ENCODE results near the gene SIL1.

Gene SIL1

DNA sequence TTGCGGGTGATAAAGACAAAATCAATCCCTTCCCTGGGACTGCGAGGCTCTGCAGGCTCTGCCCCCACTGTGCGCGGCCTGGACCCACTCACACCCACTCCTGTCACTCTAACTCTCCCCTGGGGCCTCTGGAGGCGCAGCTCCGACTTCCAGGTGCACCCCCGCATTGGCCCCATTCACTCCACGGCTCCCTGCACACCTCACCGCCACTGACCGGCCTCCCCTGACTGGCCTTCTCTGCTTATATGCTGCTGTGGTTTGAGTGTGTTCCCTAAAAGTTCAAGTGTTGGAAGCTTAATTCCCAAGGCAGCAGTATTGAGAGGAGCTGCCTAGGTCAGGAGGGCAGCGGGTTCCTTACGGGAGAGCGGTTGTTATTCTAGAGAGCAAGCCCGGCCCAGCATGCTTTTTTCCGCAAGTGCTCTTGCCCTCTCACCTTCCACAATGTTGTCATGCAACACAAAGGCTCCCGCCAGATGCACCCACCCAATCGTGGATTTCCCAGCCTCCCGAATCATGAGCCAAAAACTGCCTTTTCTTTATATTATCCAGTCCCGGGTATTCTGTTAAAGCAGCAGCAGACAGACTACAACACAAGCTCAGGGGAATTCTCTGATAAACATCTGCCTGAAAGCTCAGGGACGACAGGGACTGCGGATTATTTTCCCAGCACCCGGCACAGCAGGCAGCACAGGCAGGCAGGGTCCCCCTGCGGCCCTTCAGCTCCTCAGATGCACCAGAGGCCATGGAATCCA, 249.5 kb downstream of the SIL1 start:
- in situ Hi-C loops (cut with MboI; ENCODE audit: low sequenced_read_pairs), result no loop called here

DNA sequence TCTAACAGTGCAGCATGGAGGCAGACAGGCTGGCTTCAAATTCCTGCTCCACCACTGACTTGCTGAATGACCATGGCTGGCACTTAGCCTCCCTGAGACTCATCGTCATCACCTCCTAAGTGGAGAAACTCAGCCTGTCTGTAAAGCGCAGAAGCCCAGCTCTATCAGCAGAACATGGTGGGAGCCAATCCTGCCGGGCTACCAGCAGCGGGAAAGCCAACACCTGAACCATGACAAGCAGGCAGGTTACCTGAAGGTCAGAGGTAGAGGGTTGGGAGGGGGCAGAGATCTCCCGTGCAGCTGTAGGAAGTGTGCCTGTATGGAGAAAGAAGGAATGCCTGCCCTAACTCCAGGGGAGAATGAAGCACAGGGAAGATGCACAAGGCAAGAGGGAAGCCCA, 250.4 kb downstream of the SIL1 start:
- in situ Hi-C loops (cut with MboI; ENCODE audit: low sequenced_read_pairs), result no loop called here

DNA sequence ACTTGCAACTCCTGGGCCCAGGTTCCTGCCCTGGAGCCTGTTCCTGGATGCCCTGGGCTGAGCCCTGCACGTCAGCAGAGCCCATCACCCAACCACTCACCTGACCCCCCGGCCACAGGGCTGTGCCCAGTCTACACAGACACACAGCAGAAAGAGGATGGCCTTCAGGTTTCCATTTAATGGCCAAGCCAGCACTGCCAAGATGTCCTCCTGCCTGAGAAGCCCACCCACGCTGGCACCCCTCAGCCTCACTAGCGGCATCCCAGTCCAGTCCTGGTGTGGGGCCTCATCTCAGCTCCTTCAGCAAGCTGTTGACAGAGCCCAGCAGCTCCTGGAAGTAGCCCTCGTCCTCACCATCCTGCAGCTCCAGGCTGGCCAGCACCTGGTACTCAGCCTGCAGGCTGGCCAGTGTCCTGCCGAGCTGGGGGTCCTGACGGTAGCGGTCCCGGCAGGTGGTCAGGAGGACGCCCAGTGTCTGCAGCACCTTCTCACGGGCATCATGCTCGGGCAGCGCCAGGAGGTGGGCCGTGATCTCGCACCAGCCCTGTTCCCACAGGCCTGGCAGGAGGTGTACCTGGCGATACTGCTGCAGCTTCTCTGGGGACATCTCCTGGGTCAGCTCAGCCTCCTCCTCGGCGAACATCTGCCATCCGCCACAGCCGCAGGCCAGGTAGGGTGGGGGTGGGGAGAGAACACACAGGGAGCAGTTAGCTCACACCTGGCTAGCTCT, 251.2 kb downstream of the SIL1 start:
- in situ Hi-C loops (cut with MboI; ENCODE audit: low sequenced_read_pairs), result no loop called here

DNA sequence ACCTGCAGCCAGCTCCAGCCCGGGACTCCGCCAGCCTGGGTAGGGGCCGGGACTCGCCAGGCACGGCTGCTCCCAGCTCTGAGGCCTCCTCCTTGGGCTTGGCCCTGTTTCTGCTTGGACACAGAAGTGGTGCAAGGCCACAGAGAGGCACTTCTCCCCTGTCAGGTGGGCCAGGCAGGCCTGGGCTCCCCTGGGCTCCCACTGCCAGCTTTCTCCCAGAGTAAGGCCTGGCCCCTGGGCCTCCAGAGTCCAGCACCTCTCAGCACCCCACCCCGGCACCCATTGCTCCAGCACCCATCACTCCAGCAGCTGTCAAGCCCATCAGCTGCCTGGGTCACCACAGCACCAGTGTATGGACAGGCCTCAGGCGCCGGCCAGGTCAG, 251.9 kb downstream of the SIL1 start:
- in situ Hi-C loops (cut with MboI; ENCODE audit: low sequenced_read_pairs), result no loop called here

DNA sequence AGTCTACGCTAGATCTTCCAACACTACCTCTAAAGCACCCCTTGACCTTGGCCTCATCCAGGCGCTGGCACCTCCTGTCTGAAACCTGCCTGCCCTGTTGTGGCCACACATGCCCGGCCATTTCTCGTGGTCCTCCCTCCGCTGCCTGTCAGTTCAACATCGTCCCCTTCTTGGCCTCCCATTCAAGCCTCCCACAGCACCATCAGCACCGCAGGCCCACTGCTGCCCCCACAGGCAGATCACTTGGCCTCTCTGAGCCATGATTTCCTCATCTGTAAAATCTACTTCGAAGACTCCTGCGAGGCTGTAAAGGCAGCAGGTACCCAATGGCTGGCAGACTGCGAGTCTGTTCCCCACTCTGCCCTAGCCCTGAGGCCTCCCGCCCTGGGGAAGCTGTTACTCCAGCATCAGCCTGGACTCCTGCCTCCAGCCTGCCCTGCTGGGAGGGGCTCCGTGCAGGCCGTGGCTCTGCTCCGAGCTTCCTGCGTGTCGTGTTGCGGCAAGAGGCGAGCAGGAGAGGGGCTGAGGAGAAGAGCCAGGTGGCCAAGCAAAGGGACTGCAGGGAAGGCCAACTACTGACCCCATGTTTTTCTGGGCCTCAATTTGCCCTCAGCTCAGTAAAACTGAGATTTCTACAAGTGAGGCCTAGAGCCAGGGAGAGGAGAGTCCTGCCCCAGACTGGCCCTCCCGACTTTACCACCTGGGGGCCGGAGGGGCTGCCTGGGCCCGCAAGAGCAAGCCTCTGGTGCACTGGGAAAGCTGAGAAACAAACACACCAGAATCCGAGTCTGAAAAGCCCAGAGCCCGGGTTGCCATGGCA, 252.5 kb downstream of the SIL1 start:
- in situ Hi-C loops (cut with MboI; ENCODE audit: low sequenced_read_pairs), result no loop called here

DNA sequence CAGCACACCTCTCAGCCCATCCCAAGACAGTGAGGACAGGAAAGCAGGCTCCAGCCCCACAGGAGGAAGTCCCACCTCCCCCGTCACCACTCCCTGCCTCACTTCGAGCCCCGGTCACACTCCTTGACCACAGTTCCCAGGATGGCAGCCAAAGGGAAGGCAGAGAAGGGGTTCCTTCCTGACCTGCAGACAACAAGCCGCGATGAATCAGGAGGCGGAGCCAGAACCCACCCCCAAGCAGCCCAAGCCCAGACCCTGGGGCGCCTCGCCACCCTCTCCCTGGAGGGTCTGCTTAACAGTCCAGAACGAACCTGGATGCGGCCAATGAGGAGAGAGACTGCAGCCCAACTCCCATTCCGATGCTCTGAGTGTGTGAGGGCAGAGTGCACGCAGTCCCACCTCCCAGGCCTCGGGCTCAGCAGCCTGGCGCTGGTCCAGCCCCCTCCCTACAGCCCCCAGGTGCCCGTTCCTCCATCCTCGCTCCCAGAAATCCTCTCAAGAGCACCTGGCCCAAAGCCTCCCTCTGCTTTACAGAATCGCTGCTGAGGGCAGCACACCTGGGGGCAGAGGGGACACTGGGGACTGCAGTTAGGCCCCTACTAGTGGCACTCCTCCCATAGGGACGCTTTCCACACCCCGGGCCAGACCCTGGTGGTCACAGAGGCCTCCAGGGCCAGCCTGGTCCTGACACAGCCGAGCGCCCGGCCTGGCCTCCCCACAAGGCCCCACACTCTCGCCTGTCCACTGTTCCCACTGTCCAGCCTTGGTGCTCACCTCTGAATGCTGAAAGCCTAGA, 253.4 kb downstream of the SIL1 start:
- in situ Hi-C loops (cut with MboI; ENCODE audit: low sequenced_read_pairs), result no loop called here

DNA sequence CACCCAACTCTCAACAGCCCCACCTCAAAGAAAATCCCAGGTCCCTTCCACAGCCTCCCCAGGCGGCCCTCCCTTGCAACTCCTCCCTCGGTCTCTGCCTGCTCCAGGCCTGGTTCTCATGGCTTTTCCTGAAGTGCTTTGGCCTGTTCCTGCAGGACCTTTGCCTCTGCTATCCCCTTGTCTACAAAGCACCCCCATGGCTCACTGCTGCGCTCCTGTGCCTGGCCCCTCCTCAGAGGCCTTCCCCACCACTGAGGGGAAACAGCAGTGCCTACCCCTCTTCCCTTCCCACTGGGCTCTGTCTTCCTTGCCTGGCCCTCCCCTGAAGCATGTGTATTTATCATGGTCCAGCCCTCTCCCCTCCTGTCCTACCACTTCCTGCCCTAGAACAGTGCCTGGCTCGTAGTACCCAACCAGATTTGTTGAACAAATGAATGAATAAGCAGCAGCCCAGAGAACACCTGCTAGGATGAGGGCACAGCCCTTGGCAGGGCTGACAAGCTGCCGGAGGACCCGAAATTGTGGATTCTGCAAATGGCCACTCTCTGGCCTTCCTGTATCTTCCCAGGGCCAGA, 254.5 kb downstream of the SIL1 start:
- in situ Hi-C loops (cut with MboI; ENCODE audit: low sequenced_read_pairs), result no loop called here

DNA sequence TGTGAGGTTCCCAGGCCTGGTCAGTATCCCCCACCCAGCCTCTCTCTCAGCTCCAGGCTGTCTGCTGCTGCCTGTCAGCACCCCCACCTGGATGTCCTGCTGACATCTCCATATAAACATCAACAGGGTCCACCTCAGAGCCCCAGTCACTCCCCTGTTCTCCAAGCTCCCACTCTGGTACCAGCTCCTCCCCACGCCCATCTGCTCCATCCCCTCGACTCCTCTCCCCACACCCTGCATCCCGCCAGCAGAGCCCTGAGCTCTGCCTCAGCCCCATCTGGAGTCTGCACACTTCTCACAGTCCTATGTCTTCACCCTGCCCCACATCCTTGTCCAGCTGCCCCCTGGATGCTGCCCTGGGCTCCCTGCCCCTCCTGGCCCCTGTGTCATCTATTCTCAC, 255.3 kb downstream of the SIL1 start:
- in situ Hi-C loops (cut with MboI; ENCODE audit: low sequenced_read_pairs), result no loop called here

DNA sequence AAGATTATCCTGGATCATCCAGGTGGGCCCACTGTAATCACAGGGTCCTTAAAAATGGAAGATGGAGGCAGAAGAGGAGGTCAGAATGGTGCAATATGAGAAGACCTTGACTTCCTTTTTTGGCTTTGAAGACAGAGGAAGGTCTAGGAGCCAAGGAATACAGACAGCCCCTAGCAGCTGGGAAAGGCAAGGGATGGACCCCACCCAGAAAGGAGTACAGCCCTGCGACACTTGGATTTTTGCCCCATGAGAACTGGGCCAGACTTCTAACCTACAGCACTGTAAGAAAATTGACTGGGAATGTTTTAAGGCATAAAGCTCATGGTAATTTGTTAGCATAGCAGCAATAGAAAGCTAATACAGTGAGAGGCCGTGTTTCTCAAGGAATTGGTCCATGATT, 256.1 kb downstream of the SIL1 start:
- in situ Hi-C loops (cut with MboI; ENCODE audit: low sequenced_read_pairs), result no loop called here

DNA sequence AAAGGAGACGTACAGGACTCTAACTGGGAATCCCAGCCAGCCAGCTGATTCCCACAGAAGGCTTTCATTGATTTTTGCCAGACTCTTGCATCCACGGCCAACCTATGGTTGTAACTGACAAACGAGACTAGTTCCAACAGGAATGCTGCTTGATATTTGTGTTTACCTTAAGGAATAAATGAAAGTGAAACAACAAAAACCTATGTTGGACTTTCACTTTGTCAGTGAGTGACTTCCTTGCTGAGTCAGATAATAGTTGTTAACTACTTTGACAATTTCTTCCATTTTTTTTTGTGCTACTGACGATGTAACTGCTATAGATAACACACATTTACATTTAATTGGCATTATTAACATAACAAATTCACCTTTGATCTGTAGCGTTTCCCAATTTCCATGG, 259.6 kb downstream of the SIL1 start:
- in situ Hi-C loops (cut with MboI; ENCODE audit: low sequenced_read_pairs), result no loop called here

DNA sequence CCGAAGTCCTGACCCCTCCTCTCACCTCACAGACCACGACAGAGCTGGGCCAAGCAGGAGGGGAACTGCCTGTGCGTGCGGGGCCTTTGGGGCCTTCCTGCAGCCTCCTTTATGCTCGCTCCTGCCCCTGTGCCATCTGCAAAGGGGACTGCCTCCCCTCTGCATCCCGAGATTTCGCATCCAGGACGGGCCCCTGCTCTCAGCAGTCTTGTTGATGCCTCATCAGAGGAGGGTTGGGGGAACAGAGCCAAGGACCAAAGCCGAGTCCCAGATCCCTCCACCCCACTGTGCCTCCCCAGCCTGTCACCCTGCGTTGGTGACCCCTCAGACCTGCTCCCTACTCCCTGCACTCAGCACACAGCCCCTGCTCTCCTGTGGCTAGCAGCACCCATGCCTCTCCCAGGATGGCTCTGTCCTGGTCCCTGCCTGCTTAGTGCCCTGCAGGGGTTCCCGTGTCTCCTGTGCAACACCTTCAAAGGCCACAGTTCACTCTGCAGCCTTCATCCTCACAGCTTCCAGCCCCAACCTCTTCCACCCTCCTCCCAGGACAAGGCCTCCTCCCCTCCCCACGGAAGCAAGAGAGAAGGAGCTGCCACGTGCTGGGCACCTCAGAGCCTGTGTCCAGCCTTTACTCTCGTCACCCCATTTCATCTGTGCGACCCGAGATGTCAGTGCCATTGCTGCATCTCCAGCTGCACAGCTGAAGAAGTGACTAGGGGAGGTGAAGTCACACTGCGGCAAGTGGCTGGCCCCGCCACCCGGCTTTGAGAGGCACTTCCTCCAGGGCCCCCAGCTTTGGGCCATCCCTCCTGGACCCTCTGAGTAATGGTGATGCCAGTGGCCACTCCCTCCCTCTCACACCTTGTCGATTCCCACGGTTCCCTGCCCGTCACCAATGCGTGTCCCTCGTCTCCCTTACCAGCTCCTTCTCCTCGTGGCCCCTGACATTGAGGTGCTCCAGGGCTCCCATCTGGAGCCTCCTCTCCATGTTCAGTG, 260.5 kb downstream of the SIL1 start:
- in situ Hi-C loops (cut with MboI; ENCODE audit: low sequenced_read_pairs), result no loop called here

DNA sequence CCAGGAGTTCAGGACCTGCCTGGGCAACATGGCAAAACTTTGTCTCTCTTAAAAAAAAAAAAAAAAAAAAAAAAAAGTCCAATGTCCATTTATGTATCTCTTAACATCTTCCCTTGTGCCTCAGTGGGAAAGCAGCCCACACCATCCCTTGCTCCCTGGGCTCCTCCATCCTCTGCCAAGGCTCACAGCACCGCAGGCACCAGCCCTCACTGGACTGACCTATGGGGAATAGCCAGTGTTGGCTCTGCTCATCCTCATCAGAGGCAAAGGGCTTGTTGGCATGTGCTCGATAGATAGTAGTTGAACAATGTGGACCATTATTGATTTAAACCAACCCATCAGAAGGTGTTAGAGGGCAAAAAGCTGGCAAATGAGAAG, 261.2 kb downstream of the SIL1 start:
- in situ Hi-C loops (cut with MboI; ENCODE audit: low sequenced_read_pairs), result no loop called here

DNA sequence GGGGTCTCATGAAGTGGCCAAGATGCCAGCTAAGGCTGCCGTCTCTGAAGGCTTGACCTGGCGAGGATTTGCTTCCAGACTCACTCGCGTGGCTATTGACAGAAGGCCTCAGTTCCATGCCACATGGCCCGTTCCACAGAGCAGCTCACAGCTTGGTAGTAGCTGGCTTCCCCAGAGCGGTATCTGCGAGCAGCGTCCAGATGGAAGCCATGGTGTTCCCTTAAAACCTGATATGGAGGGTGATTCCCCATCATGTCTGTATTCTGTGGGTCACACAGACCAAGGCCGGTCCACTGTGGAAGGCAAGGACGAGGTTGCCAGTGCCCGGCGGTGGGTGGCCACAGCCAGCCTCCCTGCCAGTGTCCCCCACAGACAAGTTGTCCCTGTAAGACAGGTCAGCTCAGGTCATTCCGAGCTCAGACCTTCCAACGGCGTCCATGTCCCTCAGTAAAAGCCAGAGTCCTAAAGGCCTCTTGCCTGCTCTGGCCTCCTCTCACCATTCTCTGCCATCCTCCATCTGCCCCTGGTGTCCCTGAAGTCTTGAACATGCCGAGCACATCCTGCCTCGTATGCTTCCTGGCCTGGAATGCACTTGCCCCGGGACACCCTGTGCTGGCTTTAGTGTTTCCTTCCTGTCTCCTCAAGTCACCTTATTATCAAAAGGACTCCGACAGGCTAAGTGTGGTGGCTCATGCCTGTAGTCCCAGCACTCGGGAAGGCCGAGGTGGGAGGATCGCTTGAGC, 261.8 kb downstream of the SIL1 start:
- in situ Hi-C loops (cut with MboI; ENCODE audit: low sequenced_read_pairs), result no loop called here

DNA sequence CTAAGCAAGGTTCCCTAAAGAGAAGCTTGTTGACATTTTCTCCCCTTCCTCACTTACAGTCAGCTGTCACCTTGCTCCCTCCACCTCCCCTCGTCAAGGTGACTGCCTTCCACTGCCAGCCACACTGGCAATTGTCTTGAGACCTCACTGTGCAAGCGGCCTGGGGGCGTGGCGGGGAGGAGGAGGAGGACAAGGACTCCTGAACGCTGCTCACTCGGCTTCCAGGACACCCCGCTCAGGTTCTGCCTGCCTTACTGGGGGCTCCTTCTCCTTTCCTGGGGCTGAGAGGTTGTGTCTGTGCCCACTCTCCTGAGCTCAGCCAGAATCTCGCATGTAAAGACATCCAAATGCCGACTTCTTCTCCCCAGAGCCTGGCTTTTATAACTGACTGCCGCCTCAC, 262.7 kb downstream of the SIL1 start:
- in situ Hi-C loops (cut with MboI; ENCODE audit: low sequenced_read_pairs), result no loop called here

DNA sequence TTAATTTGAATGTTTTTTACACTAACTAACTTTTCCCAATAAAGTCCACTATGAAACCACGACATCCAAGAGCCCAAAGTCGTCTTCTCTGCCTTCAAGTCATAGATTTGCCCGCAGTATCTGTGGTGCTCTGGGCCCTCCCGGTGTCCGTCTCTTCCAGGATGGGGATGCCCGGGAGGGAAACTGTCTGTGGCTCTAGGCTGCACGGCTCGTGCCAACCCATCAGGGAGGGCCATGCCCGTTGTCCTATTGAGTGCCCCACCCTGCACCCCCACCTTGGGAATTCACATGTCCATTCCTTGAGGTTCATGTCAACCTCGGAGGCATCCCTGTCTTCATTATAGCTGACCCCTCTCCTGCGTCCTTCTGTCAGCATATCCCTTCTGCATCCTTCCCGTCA, 263.2 kb downstream of the SIL1 start:
- in situ Hi-C loops (cut with MboI; ENCODE audit: low sequenced_read_pairs), result no loop called here

DNA sequence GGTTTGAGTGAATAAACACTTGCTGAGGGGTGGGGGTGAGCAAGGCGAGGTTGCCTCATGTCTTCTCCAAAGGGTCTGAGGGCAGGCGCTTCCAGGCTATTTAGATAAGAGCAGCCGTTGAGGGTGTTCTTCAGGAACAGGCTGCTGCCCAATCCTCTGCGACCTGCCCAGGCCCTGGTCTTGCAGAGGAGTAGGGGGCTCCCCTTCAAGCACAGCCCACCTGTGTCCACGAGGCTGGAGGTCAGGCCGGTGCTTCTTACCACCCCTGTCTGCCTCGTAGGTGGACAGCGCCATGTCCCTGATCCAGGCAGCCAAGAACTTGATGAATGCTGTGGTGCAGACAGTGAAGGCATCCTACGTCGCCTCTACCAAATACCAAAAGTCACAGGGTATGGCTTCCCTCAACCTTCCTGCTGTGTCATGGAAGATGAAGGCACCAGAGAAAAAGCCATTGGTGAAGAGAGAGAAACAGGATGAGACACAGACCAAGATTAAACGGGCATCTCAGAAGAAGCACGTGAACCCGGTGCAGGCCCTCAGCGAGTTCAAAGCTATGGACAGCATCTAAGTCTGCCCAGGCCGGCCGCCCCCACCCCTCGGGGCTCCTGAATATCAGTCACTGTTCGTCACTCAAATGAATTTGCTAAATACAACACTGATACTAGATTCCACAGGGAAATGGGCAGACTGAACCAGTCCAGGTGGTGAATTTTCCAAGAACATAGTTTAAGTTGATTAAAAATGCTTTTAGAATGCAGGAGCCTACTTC, 264.5 kb downstream of the SIL1 start:
- in situ Hi-C loops (cut with MboI; ENCODE audit: low sequenced_read_pairs), result no loop called here

DNA sequence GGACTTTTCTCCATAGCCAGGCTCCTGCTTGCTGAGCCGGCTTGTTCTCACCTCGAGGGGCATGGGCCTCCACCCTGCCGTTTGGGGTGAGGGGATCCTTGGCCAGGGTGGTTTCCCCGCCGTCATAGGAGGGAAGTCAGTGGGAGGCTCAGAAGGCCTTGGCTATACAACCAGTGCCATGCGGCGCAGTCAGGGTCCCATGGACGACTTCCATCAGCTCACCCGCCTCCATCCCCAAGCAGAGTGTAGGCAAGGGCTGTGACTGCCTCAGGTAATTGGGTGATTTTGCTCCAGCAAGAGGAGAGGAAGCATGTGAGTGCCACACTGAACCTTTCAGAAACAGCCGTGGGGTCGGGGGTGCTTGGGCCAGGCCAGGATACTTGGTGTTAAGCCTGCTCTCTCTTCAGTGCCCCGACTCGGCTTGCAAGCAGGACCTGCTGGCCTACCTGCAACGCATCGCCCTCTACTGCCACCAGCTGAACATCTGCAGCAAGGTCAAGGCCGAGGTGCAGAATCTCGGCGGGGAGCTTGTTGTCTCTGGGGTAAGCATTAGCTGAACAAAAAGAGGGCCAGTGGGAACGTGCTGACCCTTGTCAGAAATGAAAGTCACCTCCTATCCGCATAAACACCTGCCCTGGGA, 265.9 kb downstream of the SIL1 start:
- in situ Hi-C loops (cut with MboI; ENCODE audit: low sequenced_read_pairs), result no loop called here

Data from HL-60/S4 treated with phorbol 12-myristate 13-acetate at 8.2 ng/mL for 4 days and 3 days (cell line).